Measurements from ENCODE around the gene OR9Q2.
"Not testable (repeated sequence)": the region's sequence is repeated elsewhere in the genome, so short reads cannot be mapped to it uniquely, and the experiment has no call there.

The OR9Q2 gene

GRCh38 chr11:58204042-58204441 is 15.2 kb downstream of the OR9Q2 start, which contains the start of gene OR1S2:
Gene OR1S2, minus strand, starts transcription at chr11:58204142. Its CDS starts 0 bp downstream, at chr11:58204142.
- no peak for DNase-seq (ENCODE audit: low read depth)
- H3K4me3 ChIP-seq (ENCODE audit: low read depth, low read length): no peak within 1 kb of the TSS
- TF ChIP-seq, protein P1, sequence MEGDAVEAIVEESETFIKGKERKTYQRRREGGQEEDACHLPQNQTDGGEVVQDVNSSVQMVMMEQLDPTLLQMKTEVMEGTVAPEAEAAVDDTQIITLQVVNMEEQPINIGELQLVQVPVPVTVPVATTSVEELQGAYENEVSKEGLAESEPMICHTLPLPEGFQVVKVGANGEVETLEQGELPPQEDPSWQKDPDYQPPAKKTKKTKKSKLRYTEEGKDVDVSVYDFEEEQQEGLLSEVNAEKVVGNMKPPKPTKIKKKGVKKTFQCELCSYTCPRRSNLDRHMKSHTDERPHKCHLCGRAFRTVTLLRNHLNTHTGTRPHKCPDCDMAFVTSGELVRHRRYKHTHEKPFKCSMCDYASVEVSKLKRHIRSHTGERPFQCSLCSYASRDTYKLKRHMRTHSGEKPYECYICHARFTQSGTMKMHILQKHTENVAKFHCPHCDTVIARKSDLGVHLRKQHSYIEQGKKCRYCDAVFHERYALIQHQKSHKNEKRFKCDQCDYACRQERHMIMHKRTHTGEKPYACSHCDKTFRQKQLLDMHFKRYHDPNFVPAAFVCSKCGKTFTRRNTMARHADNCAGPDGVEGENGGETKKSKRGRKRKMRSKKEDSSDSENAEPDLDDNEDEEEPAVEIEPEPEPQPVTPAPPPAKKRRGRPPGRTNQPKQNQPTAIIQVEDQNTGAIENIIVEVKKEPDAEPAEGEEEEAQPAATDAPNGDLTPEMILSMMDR (IDR thresholded peaks at IDR 0.05; ENCODE audit: control insufficient read depth, extremely low read depth, insufficient read depth): no peak

GRCh38 chr11:58212420-58212819 is 23.6 kb downstream of the OR9Q2 start, which contains the start of gene OR1S1:
Gene OR1S1, plus strand, starts transcription at chr11:58212720.
- H3K4me3 ChIP-seq (ENCODE audit: low read depth, low read length); DNase-seq (ENCODE audit: low read depth): not testable (repeated sequence)

- DNase-seq (ENCODE audit: low read depth): no peak
- TF ChIP-seq, protein P1 (IDR thresholded peaks at IDR 0.05; ENCODE audit: control insufficient read depth, extremely low read depth, insufficient read depth): no peak
- no peak overlapping the region for H3K4me3 ChIP-seq (ENCODE audit: low read depth, low read length)
These were observed 27.6 kb downstream of the OR9Q2 start for GRCh38 chr11:58216476-58216875.

GRCh38 chr11:58222721-58223120 is 33.9 kb downstream of the OR9Q2 start:
- H3K4me3 ChIP-seq (ENCODE audit: low read depth, low read length): no peak overlapping the region
- DNase-seq (ENCODE audit: low read depth): no peak
- TF ChIP-seq, protein P1 (IDR thresholded peaks at IDR 0.05; ENCODE audit: control insufficient read depth, extremely low read depth, insufficient read depth): no peak

- no peak overlapping the region for H3K4me3 ChIP-seq (ENCODE audit: low read depth, low read length)
- TF ChIP-seq, protein P1 (IDR thresholded peaks at IDR 0.05; ENCODE audit: control insufficient read depth, extremely low read depth, insufficient read depth): no peak
- DNase-seq (ENCODE audit: low read depth): no peak
These were observed 39.2 kb downstream of the OR9Q2 start for GRCh38 chr11:58227956-58228615.

Data from LNCaP clone FGC (cell line).